ENCODE measurements around the gene AHDC1. TPM values are rescaled to one million over a fixed set of nuclear protein-coding genes. Genes with fewer than 3 reads are reported as not detected.

Gene AHDC1
- total RNA-seq, 1 experiment from 2014 or later = 33.7 TPM

DNA sequence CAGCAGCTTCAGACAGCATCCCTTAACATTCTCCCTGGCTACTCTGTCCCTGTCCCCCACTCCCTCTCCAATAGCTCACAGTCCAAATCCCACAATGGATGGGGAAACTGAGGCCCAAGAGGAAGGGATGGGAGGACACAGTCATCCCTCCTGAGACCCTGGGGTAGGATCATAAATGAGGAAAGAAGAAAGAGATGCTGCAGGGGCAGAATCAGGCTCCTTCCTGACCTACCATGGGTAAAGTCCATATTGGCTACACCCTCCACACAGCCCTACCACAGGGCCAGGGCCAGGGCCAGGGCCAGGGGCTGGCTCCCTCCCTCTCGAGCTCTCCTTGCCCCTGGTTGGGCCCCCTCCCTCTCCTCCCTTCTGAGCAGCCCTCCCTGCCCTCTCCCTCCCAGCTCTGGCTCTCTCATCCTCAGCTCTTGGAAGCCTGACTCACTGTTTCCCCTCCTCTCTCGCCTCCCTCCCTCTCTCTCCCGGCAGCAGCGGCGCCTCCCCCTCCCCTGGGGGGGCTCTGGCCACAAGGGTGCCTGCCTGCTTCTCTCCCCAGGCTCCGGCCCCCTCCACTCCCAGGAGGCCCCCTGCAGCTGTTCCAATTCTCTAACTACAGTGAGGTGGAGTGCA, 4.9 kb downstream of the AHDC1 start:
- Histone ChIP-seq H4K20me1 (ENCODE audit: insufficient read depth) (peaks cover 9% of the 10 kb centered on the region; the same call in 1 of the 2 replicates), H3K4me2 (ENCODE audit: low read length) (peak overlapping the region; percentile 62), H3K9me2 (ENCODE audit: insufficient read depth) (no peaks in the 10 kb centered on the region), H3K9ac (ENCODE audit: low read length) (no peak overlapping the region), H3K27ac (ENCODE audit: low read depth, low read length) (peak overlapping the region; percentile 20; the same call in 1 of the 2 replicates), H3K4me1 (ENCODE audit: control insufficient read depth in 1 of 2, insufficient read depth in 2 of 2, low read length in 2 of 2) (peaks cover 36 to 53% of the 10 kb centered on the region in 2 experiments), H3K4me3 (replicated peaks in 1 of 2; ENCODE audit: low read depth in 1 of 2, low read length in 2 of 2) (no peak overlapping the region), H3K36me3 (ENCODE audit: control insufficient read depth in 1 of 2, insufficient read depth in 2 of 2, low read length in 2 of 2) (no peaks in the 10 kb centered on the region), H3K79me2 (ENCODE audit: insufficient read depth, low read length) (peaks cover 91% of the 10 kb centered on the region), H3K9me3 (ENCODE audit: control insufficient read depth in 1 of 2, insufficient read depth in 1 of 2, low read depth in 1 of 2, low read length in 2 of 2) (no peaks in the 10 kb centered on the region), H2AFZ (ENCODE audit: low read depth, low read length, poor library complexity, severe bottlenecking) (no peak overlapping the region), H3K27me3 (ENCODE audit: insufficient read depth, low read length) (no peaks in the 10 kb centered on the region)
- TF ChIP-seq, protein P1, sequence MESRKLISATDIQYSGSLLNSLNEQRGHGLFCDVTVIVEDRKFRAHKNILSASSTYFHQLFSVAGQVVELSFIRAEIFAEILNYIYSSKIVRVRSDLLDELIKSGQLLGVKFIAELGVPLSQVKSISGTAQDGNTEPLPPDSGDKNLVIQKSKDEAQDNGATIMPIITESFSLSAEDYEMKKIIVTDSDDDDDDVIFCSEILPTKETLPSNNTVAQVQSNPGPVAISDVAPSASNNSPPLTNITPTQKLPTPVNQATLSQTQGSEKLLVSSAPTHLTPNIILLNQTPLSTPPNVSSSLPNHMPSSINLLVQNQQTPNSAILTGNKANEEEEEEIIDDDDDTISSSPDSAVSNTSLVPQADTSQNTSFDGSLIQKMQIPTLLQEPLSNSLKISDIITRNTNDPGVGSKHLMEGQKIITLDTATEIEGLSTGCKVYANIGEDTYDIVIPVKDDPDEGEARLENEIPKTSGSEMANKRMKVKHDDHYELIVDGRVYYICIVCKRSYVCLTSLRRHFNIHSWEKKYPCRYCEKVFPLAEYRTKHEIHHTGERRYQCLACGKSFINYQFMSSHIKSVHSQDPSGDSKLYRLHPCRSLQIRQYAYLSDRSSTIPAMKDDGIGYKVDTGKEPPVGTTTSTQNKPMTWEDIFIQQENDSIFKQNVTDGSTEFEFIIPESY (IDR thresholded peaks at IDR 0.05; ENCODE audit: extremely low read depth, insufficient replicate concordance, low read length) = no peak
- peak; percentile 43 for TF ChIP-seq TCF7L2 (IDR thresholded peaks at IDR 0.05; ENCODE audit: borderline replicate concordance, extremely low read depth, insufficient read depth, insufficient read length)
- ChIA-PET RAD21 (ENCODE audit: low non-redundant PET in 1 of 2, low total read pairs in 2 of 2, uncharacterized antibody in 2 of 2, unreplicated experiment in 2 of 2) (interaction anchor here in 1 of 2 experiments (2.8 kb wide), 1 partner anchor 42 kb away, joined by 21 read pairs; no protein-coding TSS in a partner anchor), POLR2A (no interaction called here), CTCF (interaction anchor here (1.5 kb wide), 1 partner anchor 42 kb away, joined by 10 read pairs; no protein-coding TSS in a partner anchor)
- ATAC-seq (no peak), DNase-seq (ENCODE audit: low read depth, low spot score) (no peak)
- intact Hi-C loops (cut with micrococcal nuclease) = no loop called here
- no TSS peak for BruUV-seq (replicated peaks)

DNA sequence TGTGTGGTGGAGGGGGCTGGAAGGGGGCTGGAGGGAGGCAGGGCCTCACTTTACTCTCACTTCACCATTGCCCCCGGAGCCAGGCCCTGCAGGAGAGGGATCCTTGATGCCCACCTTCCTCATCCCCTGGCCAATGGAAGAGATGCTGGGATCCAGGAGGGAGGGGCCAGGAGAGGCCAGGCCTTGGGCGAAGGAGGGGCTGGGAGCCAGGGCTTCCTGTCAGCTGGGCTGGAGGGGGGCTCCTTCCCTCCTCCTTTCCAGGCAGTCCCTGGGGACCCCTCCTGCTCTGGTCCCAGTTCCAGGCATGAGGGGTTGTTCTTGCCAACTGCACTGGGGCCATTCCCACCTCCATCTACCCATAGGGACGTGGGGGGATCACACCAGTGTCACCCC, 5.7 kb downstream of the AHDC1 start:
- Histone ChIP-seq H3K27ac (ENCODE audit: low read depth, low read length) (no peak overlapping the region), H3K79me2 (ENCODE audit: insufficient read depth, low read length) (peaks cover 96% of the 10 kb centered on the region), H4K20me1 (ENCODE audit: insufficient read depth) (peaks cover 9% of the 10 kb centered on the region; the same call in 1 of the 2 replicates), H3K9me3 (ENCODE audit: control insufficient read depth in 1 of 2, insufficient read depth in 1 of 2, low read depth in 1 of 2, low read length in 2 of 2) (no peaks in the 10 kb centered on the region), H3K9ac (ENCODE audit: low read length) (no peak overlapping the region), H3K36me3 (ENCODE audit: control insufficient read depth in 1 of 2, insufficient read depth in 2 of 2, low read length in 2 of 2) (no peaks in the 10 kb centered on the region), H3K4me2 (ENCODE audit: low read length) (no peak overlapping the region), H3K4me1 (ENCODE audit: control insufficient read depth in 1 of 2, insufficient read depth in 2 of 2, low read length in 2 of 2) (peaks cover 36 to 53% of the 10 kb centered on the region in 2 experiments), H3K27me3 (ENCODE audit: insufficient read depth, low read length) (no peaks in the 10 kb centered on the region), H3K9me2 (ENCODE audit: insufficient read depth) (no peaks in the 10 kb centered on the region), H2AFZ (ENCODE audit: low read depth, low read length, poor library complexity, severe bottlenecking) (no peak overlapping the region), H3K4me3 (replicated peaks in 1 of 2; ENCODE audit: low read depth in 1 of 2, low read length in 2 of 2) (no peak overlapping the region)
- BruUV-seq (replicated peaks) = no TSS peak
- no peak for DNase-seq (ENCODE audit: low read depth, low spot score)
- CTCF ChIA-PET = no interaction called here
- POLR2A ChIA-PET = no interaction called here
- RAD21 ChIA-PET (ENCODE audit: low non-redundant PET in 1 of 2, low total read pairs in 2 of 2, uncharacterized antibody in 2 of 2, unreplicated experiment in 2 of 2) = interaction anchor here in 1 of 2 experiments (2.8 kb wide), 1 partner anchor 41 kb away, joined by 21 read pairs; no protein-coding TSS in a partner anchor
- no peak for ATAC-seq
- intact Hi-C loops (cut with micrococcal nuclease) = no loop called here
- TF ChIP-seq EZH2phosphoT487 (IDR thresholded peaks at IDR 0.05; ENCODE audit: borderline replicate concordance) (no peak), FOSL1 (IDR thresholded peaks at IDR 0.05; ENCODE audit: low read depth) (no peak), ZFX (IDR thresholded peaks at IDR 0.05) (no peak), POLR2A (IDR thresholded peaks at IDR 0.05; ENCODE audit: borderline replicate concordance, extremely low read depth, insufficient read depth, insufficient read length) (no peak), CEBPB (IDR thresholded peaks at IDR 0.05; ENCODE audit: low read depth) (no peak), JUND (IDR thresholded peaks at IDR 0.05) (no peak), CBX3 (IDR thresholded peaks at IDR 0.05; ENCODE audit: low read depth) (no peak), POLR2AphosphoS5 (IDR thresholded peaks at IDR 0.05; ENCODE audit: low read depth, low read length) (no peak), EGR1 (IDR thresholded peaks at IDR 0.05; ENCODE audit: low read depth) (no peak), SP1 (IDR thresholded peaks at IDR 0.05; ENCODE audit: low read depth) (no peak), RAD21 (IDR thresholded peaks at IDR 0.05; ENCODE audit: low read depth) (no peak)
- TF ChIP-seq, protein P2, sequence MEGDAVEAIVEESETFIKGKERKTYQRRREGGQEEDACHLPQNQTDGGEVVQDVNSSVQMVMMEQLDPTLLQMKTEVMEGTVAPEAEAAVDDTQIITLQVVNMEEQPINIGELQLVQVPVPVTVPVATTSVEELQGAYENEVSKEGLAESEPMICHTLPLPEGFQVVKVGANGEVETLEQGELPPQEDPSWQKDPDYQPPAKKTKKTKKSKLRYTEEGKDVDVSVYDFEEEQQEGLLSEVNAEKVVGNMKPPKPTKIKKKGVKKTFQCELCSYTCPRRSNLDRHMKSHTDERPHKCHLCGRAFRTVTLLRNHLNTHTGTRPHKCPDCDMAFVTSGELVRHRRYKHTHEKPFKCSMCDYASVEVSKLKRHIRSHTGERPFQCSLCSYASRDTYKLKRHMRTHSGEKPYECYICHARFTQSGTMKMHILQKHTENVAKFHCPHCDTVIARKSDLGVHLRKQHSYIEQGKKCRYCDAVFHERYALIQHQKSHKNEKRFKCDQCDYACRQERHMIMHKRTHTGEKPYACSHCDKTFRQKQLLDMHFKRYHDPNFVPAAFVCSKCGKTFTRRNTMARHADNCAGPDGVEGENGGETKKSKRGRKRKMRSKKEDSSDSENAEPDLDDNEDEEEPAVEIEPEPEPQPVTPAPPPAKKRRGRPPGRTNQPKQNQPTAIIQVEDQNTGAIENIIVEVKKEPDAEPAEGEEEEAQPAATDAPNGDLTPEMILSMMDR (IDR thresholded peaks at IDR 0.05 in 2 of 3, conservative IDR thresholded peaks at IDR 0.05 in 1 of 3; ENCODE audit: borderline replicate concordance in 1 of 3, insufficient read depth in 1 of 3, low read depth in 2 of 3, low read length in 2 of 3) = no peak
- TF ChIP-seq, protein P3, sequence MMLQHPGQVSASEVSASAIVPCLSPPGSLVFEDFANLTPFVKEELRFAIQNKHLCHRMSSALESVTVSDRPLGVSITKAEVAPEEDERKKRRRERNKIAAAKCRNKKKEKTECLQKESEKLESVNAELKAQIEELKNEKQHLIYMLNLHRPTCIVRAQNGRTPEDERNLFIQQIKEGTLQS (IDR thresholded peaks at IDR 0.05) = no peak

Data from HCT116 (cell line).